ENCODE data around the gene GPD1L.

GRCh38 chr3:32098528-32098927 is 7.9 kb upstream of the GPD1L start:
- TF ChIP-seq CTCF (IDR thresholded peaks at IDR 0.05), result no peak
- TF ChIP-seq POLR2A (IDR thresholded peaks at IDR 0.05), result no peak
- no peak for TF ChIP-seq EP300 (IDR thresholded peaks at IDR 0.05)
- TF ChIP-seq POLR2AphosphoS5 (IDR thresholded peaks at IDR 0.05), result no peak
